ENCODE results near the gene ZNF281. TPM values are rescaled to one million over a fixed set of nuclear protein-coding genes. Genes with fewer than 3 reads are reported as not detected.
A peak's percentile ranks its signal among the peaks of the same experiment; 100 is the strongest.

Gene ZNF281
- total and polyA plus RNA-seq, 2 of the 4 experiments (the other 2 are of a cell fraction) = 7.0 to 37.5 TPM

- H2AK5ac ChIP-seq (ENCODE audit: low read depth, low read length) = no peak overlapping the region
- no peak overlapping the region for H4K91ac ChIP-seq (ENCODE audit: insufficient read depth, low read depth, low read length)
- H3K9ac ChIP-seq (ENCODE audit: low read depth, low read length) = no peak overlapping the region
- dilution Hi-C loops (cut with HindIII; ENCODE audit: low sequenced_read_pairs, unreplicated experiment) (no loop called here), intact Hi-C loops (cut with micrococcal nuclease) (loop anchor here (10.0 kb wide), 2 partner anchors 270 to 720 kb away; no protein-coding TSS in a partner anchor), in situ Hi-C loops (cut with MboI; ENCODE audit: low sequenced_read_pairs) (no loop called here)
- peak overlapping the region; percentile 61; the same call in 1 of the 2 replicates for H3K4me2 ChIP-seq (ENCODE audit: low read depth, low read length)
- H3K23ac ChIP-seq (ENCODE audit: low read depth, low read length) = no peak overlapping the region
- ChIA-PET POLR2A (ENCODE audit: unreplicated experiment) (no interaction called here), CTCF (no interaction called here)
- H3K4me1 ChIP-seq (ENCODE audit: control insufficient read depth, insufficient read depth, low read length) = peaks cover 8% of the 10 kb centered on the region
- H4K8ac ChIP-seq (ENCODE audit: low read depth in 2 of 2, low read length in 2 of 2) = no peak overlapping the region
- H2BK15ac ChIP-seq (ENCODE audit: low read depth, low read length) = no peak overlapping the region
- peaks cover 24% of the 10 kb centered on the region for H4K20me1 ChIP-seq (ENCODE audit: insufficient read depth, low read length)
- no peak overlapping the region for H3K4me3 ChIP-seq (ENCODE audit: insufficient read depth, low read depth, low read length)
- H3K9me1 ChIP-seq (ENCODE audit: insufficient read depth, low read length) = peaks cover 9% of the 10 kb centered on the region; the same call in 1 of the 2 replicates
- no peak for ATAC-seq (ENCODE audit: low read depth)
- no peak overlapping the region for H3K4ac ChIP-seq (ENCODE audit: low read depth, low read length)
- TF ChIP-seq POLR2A (IDR thresholded peaks at IDR 0.05; ENCODE audit: low read depth, low read length) (no peak; the same call in 1 of the 2 replicates), BHLHE40 (IDR thresholded peaks at IDR 0.05; ENCODE audit: low read depth, low read length) (no peak), CEBPB (IDR thresholded peaks at IDR 0.05; ENCODE audit: low read depth, low read length) (peak; percentile 61)
- no TSS peak for BruUV-seq (replicated peaks)
- no peak overlapping the region for H3K56ac ChIP-seq (ENCODE audit: extremely low read depth, insufficient read depth, low read length)
- no CpG with 5 or more reads among the region's 2 CpGs for WGBS, 2 experiments (ENCODE audit: extremely low coverage in 2 of 2, insufficient read length in 1 of 2)
- DNase-seq = no peak
- H2BK5ac ChIP-seq (ENCODE audit: low read depth, low read length, poor library complexity, severe bottlenecking) = no peak overlapping the region
- H4K5ac ChIP-seq (ENCODE audit: low read depth, low read length) = no peak overlapping the region
- no peaks in the 10 kb centered on the region for H3K9me3 ChIP-seq (ENCODE audit: control insufficient read depth, insufficient read depth, low read length)
- no peak overlapping the region for H2BK120ac ChIP-seq (ENCODE audit: low read depth, low read length)
- H3K27me3 ChIP-seq (ENCODE audit: control insufficient read depth, insufficient read depth, low read length) = no peaks in the 10 kb centered on the region
- no peak overlapping the region for H2BK20ac ChIP-seq (ENCODE audit: low read depth, low read length)
- no peak overlapping the region for H3K14ac ChIP-seq (replicated peaks; ENCODE audit: low read depth, low read length)
- peaks cover 20 to 42% of the 10 kb centered on the region in 2 experiments for H3K79me1 ChIP-seq (ENCODE audit: low read depth in 1 of 2, low read length in 2 of 2)
- H3K36me3 ChIP-seq (ENCODE audit: control insufficient read depth, insufficient read depth, low read length) = peaks cover 20% of the 10 kb centered on the region
- no peak overlapping the region for H2AK9ac ChIP-seq (replicated peaks; ENCODE audit: low read depth, low read length, poor library complexity)
- no peak overlapping the region for H2AFZ ChIP-seq (replicated peaks; ENCODE audit: low read length, poor library complexity)
- H3K18ac ChIP-seq (ENCODE audit: low read depth, low read length) = no peak overlapping the region
- no peak overlapping the region for H3K27ac ChIP-seq (ENCODE audit: insufficient read depth, low read length)
These were observed 4.6 kb downstream of the ZNF281 start for GRCh38 chr1:200405264-200405663.
